Fibroblast of lung (primary cell): ENCODE measurements around the gene DIAPH3. TPM values are rescaled to one million over a fixed set of nuclear protein-coding genes. Genes with fewer than 3 reads are reported as not detected.

Experiments
- DNase-seq, 2 donors: peaks; one replicate each; pipeline versions ENCODE4 v3.0.0 to v3.0.0-alpha.2; 2010; ENCODE audit warnings: low read depth in 2 of 2
- H2AFZ ChIP-seq: 2 replicates; pipeline ENCODE4 v1.5.1; 2012; ENCODE audit warnings: low read length, control low read depth, inconsistent platforms
- H3K27ac ChIP-seq: 2 replicates; pipeline ENCODE4 v1.5.1; 2011; ENCODE audit warnings: low read length, control low read depth; ENCODE audit not compliant: insufficient read depth
- H3K27me3 ChIP-seq: 2 replicates; pipeline ENCODE4 v1.5.1; 2011; ENCODE audit warnings: mild to moderate bottlenecking, low read length; ENCODE audit not compliant: control insufficient read depth, insufficient read depth
- H3K36me3 ChIP-seq: 2 replicates; pipeline ENCODE4 v1.5.1; 2011; ENCODE audit warnings: low read length; ENCODE audit not compliant: control insufficient read depth, insufficient read depth
- H3K4me1 ChIP-seq: 2 replicates; pipeline ENCODE4 v1.5.1; 2011; ENCODE audit warnings: low read length; ENCODE audit not compliant: control insufficient read depth, insufficient read depth; ENCODE audit errors: extremely low read depth
- H3K4me2 ChIP-seq: 2 replicates; pipeline ENCODE4 v1.5.1; 2011; ENCODE audit warnings: low read length, control low read depth; ENCODE audit not compliant: insufficient read depth; ENCODE audit errors: extremely low read depth
- H3K4me3 ChIP-seq, 4 experiments: fragments of 200-600 bp in 1 of 4; sonication (generic) in 1 of 4; replicated peaks in 1 of 4; 2 replicates each; pipeline ENCODE4 v1.5.1; 2011 to 2016; ENCODE audit warnings: low read length in 4 of 4, low read depth in 3 of 4, mild to moderate bottlenecking in 3 of 4, control low read depth in 2 of 4, inconsistent platforms in 1 of 4, mixed read lengths in 1 of 4; ENCODE audit not compliant: insufficient read depth in 1 of 4; ENCODE audit errors: control extremely low read depth in 1 of 4
- H3K79me2 ChIP-seq: 2 replicates; pipeline ENCODE4 v1.5.1; 2012; ENCODE audit warnings: mild to moderate bottlenecking, low read length, inconsistent platforms; ENCODE audit not compliant: control insufficient read depth, insufficient read depth
- H3K9ac ChIP-seq: 2 replicates; pipeline ENCODE4 v1.5.1; 2011; ENCODE audit warnings: mild to moderate bottlenecking, low read length, control low read depth; ENCODE audit not compliant: insufficient read depth
- H3K9me3 ChIP-seq: 2 replicates; pipeline ENCODE4 v1.5.1; 2012; ENCODE audit warnings: low read depth, low read length; ENCODE audit not compliant: control insufficient read depth, insufficient read depth
- H4K20me1 ChIP-seq: 2 replicates; pipeline ENCODE4 v1.5.1; 2011; ENCODE audit warnings: low read length; ENCODE audit not compliant: control insufficient read depth, insufficient read depth; ENCODE audit errors: extremely low read depth
- CTCF ChIP-seq, 2 donors: IDR thresholded peaks in 1 of 2; conservative IDR thresholded peaks in 1 of 2; 1 replicate in 1 of 2; 2 replicates in 1 of 2; pipeline ENCODE4 v1.5.1; 2011 to 2012; ENCODE audit warnings: low read length in 2 of 2, control low read depth in 1 of 2, inconsistent platforms in 1 of 2, low read depth in 1 of 2, mild to moderate bottlenecking in 1 of 2
- EZH2 ChIP-seq: IDR thresholded peaks from 2 replicates; pipeline ENCODE4 v1.5.1; 2012; ENCODE audit warnings: low read length, control low read depth, mild to moderate bottlenecking; ENCODE audit errors: missing control alignments
- polyA plus RNA-seq, 2 donors: library from polyadenylated mRNA; depleted of rRNA in 1 of 2; stranded (reverse) in 1 of 2; unstranded in 1 of 2; fragments of >200 nt; gene quantifications; 2 replicates each; pipeline ENCODE4 v1.2.1, GENCODE V29; 2011 to 2012; ENCODE audit warnings: missing spikeins in 1 of 2
- total RNA-seq: library from RNA; depleted of rRNA; stranded (reverse); fragments of >200 nt; gene quantifications from 2 replicates; pipeline ENCODE4 v1.2.1, GENCODE V29; 2014

DIAPH3 gene
- total and polyA plus RNA-seq, 2 donors (not counting 1 experiment from before 2014, with no cell fraction given), result 5.9 to 10.9 TPM

GRCh38 chr13:59931621-59932020, 232.1 kb downstream of the DIAPH3 start:
- DNase-seq, result no peak
- Histone ChIP-seq H4K20me1 (no peaks in the 10 kb centered on the region), H3K9me3 (no peaks in the 10 kb centered on the region), H3K4me1 (no peaks in the 10 kb centered on the region), H3K27ac (no peak overlapping the region), H3K4me2 (no peak overlapping the region), H3K79me2 (no peaks in the 10 kb centered on the region), H3K4me3 (no peak overlapping the region), H2AFZ (no peak overlapping the region), H3K36me3 (no peaks in the 10 kb centered on the region), H3K27me3 (no peaks in the 10 kb centered on the region), H3K9ac (no peak overlapping the region)
- no peak for TF ChIP-seq CTCF (conservative IDR thresholded peaks at IDR 0.05 in 1 of 2, IDR thresholded peaks at IDR 0.05 in 1 of 2; ENCODE audit: low read depth in 1 of 2, low read length in 2 of 2)
- no peak for TF ChIP-seq EZH2

DNA sequence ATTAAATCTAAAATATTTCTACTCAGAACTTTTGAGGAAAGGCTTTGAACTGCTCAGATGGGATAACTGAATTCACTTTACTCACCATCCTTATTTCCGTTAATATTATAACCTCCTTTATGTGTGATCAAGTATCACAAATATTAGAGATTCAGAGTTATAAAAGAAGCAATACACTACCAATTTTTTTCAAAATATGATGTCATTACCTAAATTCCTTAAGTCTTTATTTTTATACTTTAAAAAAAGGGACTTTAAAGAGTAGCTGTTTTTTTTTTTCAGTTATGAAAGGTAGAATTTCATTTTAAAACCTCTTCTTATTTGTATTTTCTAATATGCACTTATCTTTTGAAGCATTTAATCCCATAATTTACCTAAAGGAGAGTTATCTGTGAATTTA, 239.5 kb downstream of the DIAPH3 start:
- Histone ChIP-seq H3K4me3 (no peak overlapping the region), H3K4me2 (no peak overlapping the region)

GRCh38 chr13:59915252-59915651, 248.5 kb downstream of the DIAPH3 start:
- H3K4me3 ChIP-seq, result no peak overlapping the region
- TF ChIP-seq CTCF (conservative IDR thresholded peaks at IDR 0.05 in 1 of 2, IDR thresholded peaks at IDR 0.05 in 1 of 2; ENCODE audit: low read depth in 1 of 2, low read length in 2 of 2) (no peak), EZH2 (no peak)
- no peaks in the 10 kb centered on the region for H3K79me2 ChIP-seq
- no peak overlapping the region for H2AFZ ChIP-seq
- no peaks in the 10 kb centered on the region for H3K4me1 ChIP-seq
- no peaks in the 10 kb centered on the region for H4K20me1 ChIP-seq
- no peaks in the 10 kb centered on the region for H3K27me3 ChIP-seq
- H3K27ac ChIP-seq, result no peak overlapping the region
- no peak for DNase-seq
- no peak overlapping the region for H3K4me2 ChIP-seq
- H3K9me3 ChIP-seq, result no peaks in the 10 kb centered on the region
- no peaks in the 10 kb centered on the region for H3K36me3 ChIP-seq
- H3K9ac ChIP-seq, result no peak overlapping the region

More for the DNA sequence above, 239.5 kb downstream of the DIAPH3 start:
- no peaks in the 10 kb centered on the region for H3K36me3 ChIP-seq
- H2AFZ ChIP-seq, result no peak overlapping the region
- no peaks in the 10 kb centered on the region for H3K27me3 ChIP-seq
- TF ChIP-seq CTCF (conservative IDR thresholded peaks at IDR 0.05 in 1 of 2, IDR thresholded peaks at IDR 0.05 in 1 of 2; ENCODE audit: low read depth in 1 of 2, low read length in 2 of 2) (no peak), EZH2 (no peak)
- no peaks in the 10 kb centered on the region for H3K4me1 ChIP-seq
- H3K27ac ChIP-seq, result no peak overlapping the region
- no peak for DNase-seq
- H3K9me3 ChIP-seq, result no peaks in the 10 kb centered on the region
- no peak overlapping the region for H3K9ac ChIP-seq
- no peaks in the 10 kb centered on the region for H3K79me2 ChIP-seq
- no peaks in the 10 kb centered on the region for H4K20me1 ChIP-seq
